COLO668 (cell line): ENCODE measurements around the gene ITGA2.
A peak's percentile ranks its signal among the peaks of the same experiment; 100 is the strongest.
"Not testable (repeated sequence)": the region's sequence is repeated elsewhere in the genome, so short reads cannot be mapped to it uniquely, and the experiment has no call there.

Experiments
- DNase-seq: peaks from one replicate; lab custom pipeline; 2025; ENCODE audit not compliant: unreplicated experiment; lab: John Stamatoyannopoulos, UW

ITGA2 gene

DNA sequence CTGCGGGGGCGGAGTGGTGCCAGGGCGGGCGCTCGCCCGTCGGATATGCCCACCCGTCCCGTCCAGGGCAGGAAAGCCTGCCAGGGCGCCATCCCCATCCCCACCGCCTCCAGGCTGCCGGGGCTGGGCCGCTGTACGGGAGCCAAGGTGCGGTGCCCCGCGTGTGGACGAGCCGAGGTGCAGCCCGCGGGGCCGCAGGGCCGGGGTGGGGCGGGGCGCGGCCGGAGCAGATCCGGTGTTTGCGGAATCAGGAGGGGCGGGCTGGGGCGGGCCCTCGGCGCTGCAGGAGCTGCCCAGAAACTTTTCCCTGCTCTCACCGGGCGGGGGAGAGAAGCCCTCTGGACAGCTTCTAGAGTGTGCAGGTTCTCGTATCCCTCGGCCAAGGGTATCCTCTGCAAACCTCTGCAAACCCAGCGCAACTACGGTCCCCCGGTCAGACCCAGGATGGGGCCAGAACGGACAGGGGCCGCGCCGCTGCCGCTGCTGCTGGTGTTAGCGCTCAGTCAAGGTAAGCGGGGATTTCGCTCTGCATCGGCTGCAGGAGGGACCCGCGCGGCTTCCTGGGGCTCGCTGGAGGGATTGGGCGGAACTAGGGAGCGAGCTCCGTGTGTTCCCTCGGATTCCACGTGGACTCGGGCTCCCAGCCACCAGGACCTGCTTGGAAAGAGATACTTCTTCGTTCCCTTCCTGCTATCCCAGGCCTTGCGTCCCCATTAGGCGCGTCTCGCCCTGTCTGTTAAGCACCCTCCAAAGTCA is at the start of gene ITGA2:
ITGA2 (plus strand) TSS at position 328 of the 756 bp plus-strand sequence; CDS start at position 445, 117 bp downstream.
- peak; percentile 51 for DNase-seq

DNA sequence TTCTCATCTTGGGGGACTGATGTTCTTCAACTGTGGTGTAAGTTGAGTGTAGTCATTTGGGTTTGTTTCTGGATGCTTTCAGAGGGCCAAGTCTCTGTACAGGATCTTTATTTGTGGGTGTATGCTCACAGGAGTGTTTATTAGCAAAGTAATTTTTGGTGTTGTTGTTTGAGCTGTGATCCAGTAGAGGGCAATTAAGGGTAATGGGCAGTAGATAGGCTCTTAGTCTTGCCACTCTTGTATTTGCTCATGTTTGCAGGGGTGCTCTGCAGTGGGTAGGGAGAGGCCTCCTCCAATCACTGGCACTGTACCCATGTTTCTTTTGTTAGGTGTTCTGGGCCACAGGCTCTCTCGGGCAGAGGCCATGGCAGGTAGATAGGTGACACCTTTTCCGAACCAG is 45.9 kb upstream of the ITGA2 start:
- DNase-seq, result no peak

DNA sequence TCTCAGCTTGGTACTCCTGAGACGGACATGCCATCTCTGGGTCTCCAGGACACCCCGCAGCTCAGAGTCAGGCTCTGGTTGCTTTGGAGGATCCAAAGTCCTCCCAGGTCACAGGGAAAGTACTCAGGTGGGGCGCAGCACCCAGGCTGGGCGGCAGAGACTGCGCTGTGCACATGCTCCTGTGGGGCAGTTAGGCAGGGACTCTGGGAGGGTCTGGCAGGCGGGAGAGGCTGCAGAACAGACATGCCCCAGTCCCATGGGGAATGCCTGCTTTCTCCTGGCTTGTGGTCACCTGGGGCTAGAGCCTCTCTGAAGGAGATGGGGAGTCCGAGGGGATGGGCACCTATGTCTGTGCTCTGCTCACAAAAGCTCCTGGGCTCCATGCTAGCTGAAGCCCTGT is 45.3 kb upstream of the ITGA2 start:
- DNase-seq, result no peak

DNA sequence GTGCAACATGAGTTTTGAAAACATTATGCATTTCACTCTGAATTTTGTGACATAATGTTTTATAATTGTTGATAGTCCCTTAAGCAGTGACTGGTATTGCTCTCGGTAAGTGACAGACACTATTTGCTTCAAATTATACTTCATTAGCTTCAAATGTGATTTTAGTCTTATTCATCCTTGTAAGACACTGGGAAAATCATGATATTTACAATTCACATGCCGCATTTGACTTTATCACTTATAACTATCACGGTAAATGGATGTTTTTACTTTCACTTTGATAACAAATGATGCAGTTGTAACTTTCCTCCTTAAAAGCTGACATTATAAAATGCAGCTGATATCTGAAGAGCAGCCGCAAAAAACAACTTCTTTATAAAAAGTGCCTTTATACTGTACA is 44.1 kb upstream of the ITGA2 start:
- DNase-seq, result no peak

DNA sequence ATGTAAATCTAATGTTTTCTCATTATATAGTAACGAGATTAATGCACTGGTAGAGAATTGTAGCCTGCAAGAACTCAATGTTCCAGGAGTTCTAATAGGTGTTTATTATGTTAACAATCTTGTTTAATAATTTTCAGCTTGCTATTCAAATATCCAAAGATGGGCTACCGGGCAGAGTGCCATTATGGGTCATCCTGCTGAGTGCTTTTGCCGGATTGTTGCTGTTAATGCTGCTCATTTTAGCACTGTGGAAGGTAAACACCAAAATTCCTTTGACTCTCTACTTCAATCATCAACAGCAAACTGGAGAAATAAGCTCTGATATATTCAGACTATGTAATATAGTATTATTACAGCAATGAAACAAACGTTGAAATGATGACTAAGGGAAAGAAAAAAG is 41.9 kb upstream of the ITGA2 start:
- DNase-seq, result no peak

DNA sequence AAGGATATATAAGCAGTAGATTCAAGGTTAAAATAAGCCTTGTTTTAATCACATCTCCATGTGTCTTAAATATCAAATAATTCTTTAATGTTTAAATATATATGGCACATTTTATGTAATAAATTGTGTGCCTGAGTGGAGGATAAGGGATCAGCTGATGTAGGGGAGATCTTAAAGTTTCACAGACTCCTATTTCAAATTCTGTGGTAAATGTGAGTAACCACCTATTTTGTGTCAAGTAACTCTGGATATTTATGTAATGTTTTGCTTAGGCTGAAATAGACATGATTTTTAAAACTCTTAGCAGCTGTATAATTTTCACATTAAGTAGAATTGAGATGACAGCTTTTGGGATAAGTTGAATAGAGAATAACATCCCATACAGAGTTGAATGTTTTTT is 41.3 kb upstream of the ITGA2 start:
- no peak for DNase-seq

DNA sequence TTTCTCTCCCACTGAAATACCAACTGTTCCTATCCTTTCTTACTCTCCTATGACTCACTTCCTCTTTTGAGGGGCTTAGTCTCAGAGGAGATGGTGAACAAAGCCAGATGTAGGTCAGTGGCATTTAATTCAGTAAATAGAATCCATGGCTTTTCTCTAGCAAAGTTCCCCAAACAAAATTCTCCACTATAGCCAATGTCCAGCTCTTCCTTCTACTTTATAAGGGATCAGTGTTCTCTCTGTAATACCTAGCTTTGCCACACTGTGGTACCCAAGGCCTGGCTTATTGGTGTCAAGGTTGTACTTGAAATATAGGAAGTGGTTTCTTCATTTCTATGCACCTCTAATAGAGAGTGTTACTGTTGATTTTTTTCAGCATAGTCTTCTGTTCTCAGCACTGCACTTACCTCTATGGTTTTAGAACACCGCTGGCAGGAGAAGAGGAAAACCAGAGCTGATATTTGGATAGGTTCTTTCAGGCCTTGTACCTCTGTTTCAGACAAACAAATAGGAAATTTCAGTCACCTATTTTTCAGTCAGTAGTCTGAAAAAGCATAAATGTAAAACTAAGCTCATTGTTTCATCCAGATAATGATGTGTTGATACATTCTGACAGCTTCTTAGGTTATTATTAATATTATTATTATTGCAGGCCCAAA is 40.6 kb upstream of the ITGA2 start:
- DNase-seq, result peak; percentile 27

DNA sequence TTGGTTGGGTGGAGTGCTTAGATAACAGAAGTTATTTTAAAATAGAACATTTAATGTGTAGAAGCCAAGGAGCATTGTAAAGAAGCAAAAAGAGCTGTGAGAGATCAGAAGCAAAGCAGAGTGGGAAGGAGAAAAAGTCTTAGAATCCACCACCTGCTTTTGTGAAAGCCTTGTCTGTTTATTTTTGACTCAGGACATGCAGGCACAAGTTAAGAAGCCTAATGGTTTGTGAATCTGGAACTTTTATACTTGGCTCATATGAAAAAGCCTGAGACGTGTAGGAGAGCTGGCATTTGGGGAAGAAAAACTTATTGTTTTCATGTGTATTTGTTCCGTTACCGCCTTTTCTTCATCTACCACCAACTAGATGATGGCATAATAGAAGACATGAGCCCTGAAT is 38.5 kb upstream of the ITGA2 start:
- DNase-seq, result no peak

DNA sequence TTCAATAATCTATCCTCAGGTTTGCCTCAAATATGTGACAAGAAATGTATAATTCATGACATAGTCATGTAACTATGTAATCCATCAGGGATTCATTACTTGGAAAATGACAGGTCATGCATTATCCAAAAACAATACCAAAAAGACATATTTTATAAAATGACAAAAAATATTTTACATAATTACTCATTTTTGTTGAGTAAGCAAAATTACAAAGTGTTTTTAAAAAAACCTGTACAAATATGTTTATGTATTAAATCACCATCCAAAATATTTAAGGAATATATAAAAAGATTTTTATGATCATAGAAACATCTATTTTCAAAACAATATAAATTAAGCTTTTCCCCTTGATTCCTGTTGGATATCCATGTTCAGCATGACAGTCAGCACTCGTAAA is 36.7 kb upstream of the ITGA2 start:
- no peak for DNase-seq

DNA sequence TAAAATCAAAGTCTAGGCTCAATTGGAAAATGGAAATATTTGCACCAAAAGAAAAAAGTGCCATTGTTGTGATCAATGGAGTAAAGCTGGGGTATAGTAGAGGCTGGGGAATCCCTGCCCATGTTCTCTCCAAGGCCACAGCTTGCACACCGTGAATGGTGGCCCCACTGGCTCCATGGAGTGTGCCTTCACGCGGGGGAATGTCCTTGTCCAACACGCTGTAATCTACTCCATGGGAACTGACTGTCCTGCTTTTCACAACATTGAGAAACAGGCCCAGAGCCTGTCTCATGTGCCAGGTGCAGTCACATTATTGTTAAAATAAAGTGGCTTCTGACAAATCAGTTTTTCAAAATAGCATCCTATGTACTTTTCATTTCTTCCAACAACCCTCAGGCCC is 33.1 kb upstream of the ITGA2 start:
- DNase-seq, result no peak

DNA sequence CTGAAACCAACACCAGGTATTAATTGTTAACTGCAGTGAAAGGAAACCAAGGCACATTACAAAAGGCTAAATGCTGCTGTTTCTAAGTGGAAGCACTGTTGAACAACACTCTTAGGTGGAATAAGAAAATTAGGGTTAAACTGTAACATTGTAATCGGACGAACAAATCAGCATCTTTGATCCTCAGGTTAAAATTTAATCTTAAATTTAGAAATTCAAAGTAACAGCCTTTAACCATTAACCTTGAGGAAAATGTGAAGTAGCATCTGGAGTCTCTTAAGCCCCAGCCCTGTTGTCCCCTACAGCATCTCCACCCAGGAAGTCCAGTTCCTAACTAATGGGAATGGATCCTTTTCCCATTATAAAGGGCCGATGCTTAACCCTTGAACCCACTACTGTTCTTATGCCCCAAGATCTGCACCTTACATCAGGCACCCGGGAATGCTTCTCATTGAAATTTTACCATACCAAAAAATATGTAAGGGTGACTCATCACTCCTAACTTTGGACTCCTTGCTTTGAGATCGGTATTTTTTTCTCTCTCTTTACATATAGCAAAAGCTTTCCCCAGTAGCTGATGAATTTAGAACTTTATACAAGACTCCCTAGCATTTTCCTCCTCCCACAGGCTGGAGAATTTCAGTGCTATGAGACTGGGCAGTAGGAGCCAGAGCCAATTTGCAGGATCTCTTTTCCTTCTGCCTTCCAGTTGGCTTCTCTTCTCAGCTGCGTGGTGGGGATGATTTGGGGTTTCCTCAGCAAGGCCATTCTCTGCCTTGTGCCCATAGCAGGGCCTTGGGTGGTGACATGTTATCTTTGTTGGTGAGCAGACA is 32.0 kb upstream of the ITGA2 start:
- no peak for DNase-seq

DNA sequence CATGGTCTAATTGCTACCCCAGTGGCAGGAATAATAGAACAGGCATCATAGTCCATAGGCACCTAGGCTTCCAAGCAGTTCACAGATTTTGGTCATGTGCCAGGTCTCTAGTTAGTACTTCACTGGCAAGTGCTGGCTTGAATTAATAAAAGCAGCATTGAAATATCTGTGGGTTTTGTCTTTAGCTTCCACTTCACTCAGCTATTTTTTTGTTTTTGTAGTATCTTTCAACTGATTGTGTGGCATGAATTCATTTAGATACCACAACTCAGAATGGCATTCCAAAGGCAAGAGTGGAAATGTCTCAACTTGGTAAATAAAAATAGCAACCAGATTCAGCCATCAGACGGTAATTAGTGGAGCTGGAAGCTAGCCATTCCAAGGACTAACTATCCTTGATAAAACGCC is 27.9 kb upstream of the ITGA2 start:
- no peak for DNase-seq

DNA sequence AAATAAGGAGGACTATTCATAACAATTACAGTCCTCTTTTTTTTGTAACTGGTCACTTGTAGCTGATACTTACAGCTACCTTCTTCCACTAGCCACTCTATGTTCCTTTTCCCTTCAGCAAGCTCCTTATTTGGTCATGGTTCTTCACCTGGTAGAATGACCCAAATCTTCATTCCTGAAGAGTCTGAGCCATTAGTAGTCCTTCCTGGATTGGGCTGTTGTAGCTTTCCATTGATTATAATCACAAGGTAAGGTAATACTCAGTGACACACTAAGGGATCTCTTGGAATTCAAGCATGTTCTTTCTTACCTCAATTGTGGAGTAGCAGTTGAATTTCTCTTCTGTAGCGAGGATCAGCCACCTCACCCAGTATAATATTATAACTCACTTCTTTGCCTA is 25.5 kb upstream of the ITGA2 start:
- DNase-seq, result no peak

DNA sequence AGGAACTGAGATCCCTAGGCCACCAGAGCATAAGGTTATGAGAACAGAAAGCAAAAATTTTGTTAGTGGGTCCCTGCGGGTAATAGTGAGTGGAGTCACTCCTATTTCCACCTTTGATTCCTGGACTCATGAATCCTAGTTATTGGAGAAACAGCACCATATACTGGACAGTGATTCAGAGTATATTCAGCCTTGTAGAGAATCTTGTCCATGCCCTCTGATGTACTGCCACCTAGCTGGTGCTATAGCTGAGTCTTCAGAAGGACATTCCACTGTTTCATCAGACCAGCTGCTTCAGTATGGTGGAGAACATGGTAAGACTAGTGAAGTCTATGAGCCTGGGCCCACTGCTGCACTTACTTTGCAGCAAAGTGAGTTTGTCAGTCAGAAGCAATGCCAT is 25.0 kb upstream of the ITGA2 start:
- no peak for DNase-seq

DNA sequence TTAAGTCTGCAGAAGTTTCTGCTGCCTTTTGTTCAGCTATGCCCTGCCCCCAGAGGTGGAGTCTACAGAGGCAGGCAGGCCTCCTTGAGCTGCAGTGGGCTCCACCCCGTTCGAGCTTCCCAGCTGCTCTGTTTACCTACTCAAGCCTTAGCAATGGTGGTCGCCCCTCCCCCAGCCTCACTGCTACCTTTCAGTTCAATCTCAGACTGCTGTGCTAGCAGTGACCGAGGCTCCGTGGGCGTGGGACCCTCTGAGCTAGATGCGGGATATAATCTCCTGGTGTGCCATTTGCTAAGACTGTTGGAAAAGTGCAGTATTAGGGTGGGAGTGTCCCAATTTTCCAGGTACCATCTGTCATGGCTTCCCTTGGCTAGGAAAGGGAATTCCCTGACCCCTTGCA is 13.0 kb upstream of the ITGA2 start:
- not testable (repeated sequence) for DNase-seq

DNA sequence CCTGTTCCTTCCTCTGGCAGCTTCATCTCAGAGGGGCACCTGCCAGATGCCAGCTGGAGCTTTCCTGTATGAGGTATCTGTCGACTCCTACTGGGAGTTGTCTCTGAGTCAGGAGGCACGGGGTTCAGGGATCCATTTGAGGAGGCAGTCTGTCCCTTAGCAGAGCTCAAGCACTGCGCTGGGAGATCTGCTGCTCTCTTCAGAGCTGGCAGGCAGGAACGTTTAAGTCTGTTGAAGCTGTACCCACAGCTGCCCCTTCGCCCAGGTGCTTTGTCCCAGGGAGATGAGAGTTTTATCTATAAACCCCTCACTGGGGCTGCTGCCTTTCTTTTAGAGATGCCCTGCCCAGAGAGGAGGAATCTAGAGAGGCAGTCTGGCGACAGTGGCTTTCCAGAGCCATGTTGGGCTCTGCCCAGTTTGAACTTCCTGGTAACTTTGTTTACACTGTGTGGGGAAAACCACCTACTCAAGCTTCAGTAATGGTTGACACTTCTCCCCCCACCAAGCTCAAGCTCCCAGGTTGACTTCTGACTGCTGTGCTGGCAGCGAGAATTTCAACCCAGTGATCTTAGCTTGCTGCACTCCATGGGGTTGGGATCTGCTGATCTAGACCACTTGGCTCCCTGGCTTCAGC is 11.8 kb upstream of the ITGA2 start:
- DNase-seq, result no peak

DNA sequence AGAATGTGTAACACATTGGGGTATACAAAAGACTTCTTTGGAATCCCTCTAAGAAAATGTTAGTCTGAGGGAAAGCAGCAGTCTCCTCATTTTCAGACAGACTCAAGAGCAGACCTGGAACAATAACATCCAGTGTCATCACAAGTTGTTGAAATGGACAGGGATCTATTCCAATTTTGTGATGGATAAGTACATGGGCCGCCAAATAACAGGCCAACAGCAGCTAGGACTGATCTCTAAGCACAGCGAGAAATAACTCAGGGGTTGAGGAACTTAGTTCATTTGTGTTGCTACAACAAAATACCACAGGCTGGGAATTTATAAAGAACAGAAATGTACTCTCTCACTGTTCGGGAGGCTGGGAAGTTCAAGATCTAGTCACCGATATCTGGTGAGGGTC is 7.6 kb upstream of the ITGA2 start:
- DNase-seq, result no peak

DNA sequence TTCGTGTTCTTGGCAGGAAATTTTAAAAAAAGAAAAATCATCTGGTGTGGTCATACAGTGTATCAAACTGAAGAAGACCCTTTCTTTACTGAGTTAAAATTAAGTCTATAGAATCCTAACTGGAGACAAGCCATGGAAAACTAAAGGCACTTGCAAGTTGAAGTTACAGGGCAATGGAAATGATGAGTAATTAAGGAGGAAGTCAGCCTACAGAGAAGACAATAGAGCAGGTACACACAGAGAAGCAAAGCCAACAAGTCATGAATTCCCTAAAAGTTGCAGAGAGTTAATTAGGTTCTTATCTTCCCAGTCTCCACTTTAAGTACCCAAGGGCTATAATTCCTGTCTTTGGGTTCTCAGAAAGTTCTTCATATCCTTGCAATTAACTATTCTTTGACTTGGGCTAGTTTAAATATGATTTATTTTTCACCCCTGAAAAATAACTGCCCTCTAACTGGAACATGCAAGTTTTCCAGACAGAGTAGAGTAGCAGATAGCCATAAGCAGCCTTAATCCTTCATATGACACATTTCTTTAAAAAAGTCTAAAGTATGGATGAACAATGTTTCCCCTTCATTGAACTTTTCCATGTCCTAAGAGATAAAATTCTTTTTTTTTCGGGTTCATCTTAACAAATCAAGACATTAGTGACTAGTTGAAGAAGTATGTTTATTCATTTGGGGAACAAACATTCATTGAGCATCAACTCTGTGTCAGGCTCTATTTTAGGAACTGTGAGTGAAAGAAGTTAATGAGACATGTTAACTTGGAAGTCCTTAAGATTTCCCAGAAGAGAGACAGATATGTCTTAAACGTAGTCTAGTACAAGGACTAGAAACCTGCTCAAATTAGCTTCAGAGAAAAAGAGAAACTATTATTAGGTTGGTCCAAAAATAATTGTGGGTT is 5.2 kb upstream of the ITGA2 start:
- DNase-seq, result no peak

DNA sequence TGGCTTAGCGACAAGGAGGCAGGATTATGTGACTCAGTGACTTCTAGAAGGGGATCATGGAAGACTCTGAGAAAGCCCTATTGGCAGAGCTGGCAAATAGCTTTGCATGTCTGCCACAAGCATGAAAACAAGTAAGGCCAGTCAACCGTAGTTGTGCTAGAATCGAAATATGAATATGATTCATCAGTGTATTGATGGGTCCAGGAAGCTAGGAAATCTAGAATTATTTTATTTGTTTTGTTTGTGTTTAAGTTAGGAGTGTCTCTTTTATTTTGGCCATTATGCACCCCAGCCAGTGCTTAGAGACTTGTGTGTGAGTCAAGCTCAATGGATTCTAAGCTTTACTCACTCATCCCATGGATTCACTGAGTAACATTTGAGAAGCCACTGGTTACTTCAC is 3.8 kb upstream of the ITGA2 start:
- DNase-seq, result no peak

DNA sequence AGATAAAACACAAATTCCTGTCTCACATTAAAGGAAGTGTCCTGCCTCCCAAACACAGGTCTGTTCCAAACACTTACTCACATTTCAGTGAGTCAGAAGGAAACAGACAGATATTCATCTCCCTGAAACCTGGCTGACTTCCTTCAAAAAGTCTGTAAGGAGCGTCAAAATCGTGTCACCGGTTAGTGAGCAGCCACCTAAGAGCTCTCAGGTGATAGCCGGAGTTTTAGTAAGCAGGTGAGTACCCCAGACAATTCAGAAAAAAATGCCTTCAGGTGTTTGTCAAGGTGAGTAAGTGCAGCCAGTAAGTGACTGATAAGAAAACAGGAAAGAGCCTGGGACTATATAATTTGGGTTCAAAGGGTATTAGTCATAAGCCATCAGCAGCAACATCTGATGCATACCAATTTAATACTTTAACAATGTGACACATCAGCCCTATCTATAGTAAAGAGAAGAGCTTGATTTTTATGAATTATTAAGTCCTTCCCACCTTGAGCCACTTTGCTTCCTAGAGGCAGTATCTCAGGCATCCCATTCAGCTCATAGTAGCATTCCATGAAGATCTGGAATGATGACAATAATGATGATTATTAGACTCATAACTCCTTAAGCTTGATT is 1.3 kb upstream of the ITGA2 start:
- DNase-seq, result no peak
